AG09319 (cell line): ENCODE results near the gene USP46.

ENCODE experiments used
- DNase-seq: peaks from one replicate; pipeline ENCODE4 v3.0.0-alpha.2; 2010; ENCODE audit warnings: low read depth; ENCODE audit errors: extremely low read depth
- CTCF ChIP-seq: IDR thresholded peaks from 2 replicates; pipeline ENCODE4 v1.5.1; 2011; ENCODE audit warnings: low read depth, mild to moderate bottlenecking, inconsistent platforms, low read length, moderate library complexity

The USP46 gene

GRCh38 chr4:52635130-52635529 lies 24.0 kb downstream of the USP46 start:
- no peak for DNase-seq
- no peak for TF ChIP-seq CTCF

GRCh38 chr4:52633846-52634245 lies 25.3 kb downstream of the USP46 start:
- DNase-seq: no peak
- no peak for TF ChIP-seq CTCF

- TF ChIP-seq CTCF: no peak
- DNase-seq: no peak
Measured at GRCh38 chr4:52628974-52629373, 30.1 kb downstream of the USP46 start.

- no peak for TF ChIP-seq CTCF
Measured at GRCh38 chr4:52628543-52628942, 30.6 kb downstream of the USP46 start.

GRCh38 chr4:52627876-52628275 lies 31.2 kb downstream of the USP46 start:
- no peak for TF ChIP-seq CTCF
- no peak for DNase-seq

More at GRCh38 chr4:52628543-52628942, 30.6 kb downstream of the USP46 start:
- DNase-seq: no peak

- TF ChIP-seq CTCF: no peak
- DNase-seq: no peak
Measured at GRCh38 chr4:52625216-52625615, 33.9 kb downstream of the USP46 start.

GRCh38 chr4:52622564-52622963 lies 36.5 kb downstream of the USP46 start:
- TF ChIP-seq CTCF: no peak

More at GRCh38 chr4:52622564-52622963, 36.5 kb downstream of the USP46 start:
- no peak for DNase-seq
